SK-N-SH (cell line): ENCODE data around the gene RFLNA. TPM values are rescaled to one million over a fixed set of nuclear protein-coding genes. Genes with fewer than 3 reads are reported as not detected.

ENCODE experiments used
- CTCF ChIA-PET: fragments of 300-600, 350-600 bp; formaldehyde crosslinking; extraction: SDS; loops from one replicate; lab custom pipeline; 2021; lab: Yijun Ruan, JAX
- POLR2A ChIA-PET: fragments of 350-600 bp; sonication (Branson Sonifier 250); formaldehyde crosslinking; extraction: SDS; loops from one replicate; lab custom pipeline; 2020; ENCODE audit warnings: antibody characterized with exemption, inconsistent platforms; lab: Yijun Ruan, JAX
- DNase-seq: peaks from one replicate; pipeline ENCODE4 v3.0.0; 2012
- H2AFZ ChIP-seq: fragments of 200-600 bp; sonication (generic); 2 replicates; pipeline ENCODE4 v1.8.1; 2016; ENCODE audit warnings: antibody characterized with exemption, mild to moderate bottlenecking, low read depth
- H3F3A ChIP-seq: fragments of 200-600 bp; sonication (generic); replicated peaks from 2 replicates; pipeline ENCODE3; 2016; ENCODE audit warnings: antibody characterized with exemption, mild to moderate bottlenecking; ENCODE audit not compliant: insufficient read depth
- H3K27ac ChIP-seq, 2 experiments: fragments of 200-500 bp in 1 of 2; fragments of 200-600 bp in 1 of 2; sonication (Bioruptor generic) in 1 of 2; sonication (generic), shearing (Covaris generic) in 1 of 2; 2 replicates each; pipeline versions ENCODE4 v1.5.1 to v1.6.1; 2014 to 2016; ENCODE audit warnings: low read depth in 2 of 2, inconsistent platforms in 1 of 2, low read length in 1 of 2, mild to moderate bottlenecking in 1 of 2, mixed read lengths in 1 of 2
- H3K27me3 ChIP-seq: fragments of 200-600 bp; sonication (generic), shearing (Covaris generic); 2 replicates; pipeline ENCODE4 v1.6.1; 2016; ENCODE audit warnings: mixed run types; ENCODE audit not compliant: insufficient read depth
- H3K36me3 ChIP-seq, 2 experiments: fragments of 200-500 bp in 1 of 2; fragments of 200-600 bp in 1 of 2; sonication (Bioruptor generic) in 1 of 2; sonication (generic) in 1 of 2; replicated peaks in 1 of 2; 2 replicates each; pipeline versions ENCODE3 to v1.5.1; 2014 to 2016; ENCODE audit warnings: low read length in 1 of 2, mild to moderate bottlenecking in 1 of 2; ENCODE audit not compliant: insufficient read depth in 2 of 2, control insufficient read depth in 1 of 2
- H3K4me1 ChIP-seq, 2 experiments: fragments of 200-500 bp in 1 of 2; fragments of 200-600 bp in 1 of 2; sonication (Bioruptor generic) in 1 of 2; sonication (generic), shearing (Covaris generic) in 1 of 2; 2 replicates each; pipeline versions ENCODE4 v1.5.1 to v1.6.1; 2014 to 2016; ENCODE audit warnings: low read depth in 1 of 2, low read length in 1 of 2, mixed run types in 1 of 2; ENCODE audit not compliant: insufficient read depth in 2 of 2, control insufficient read depth in 1 of 2
- H3K4me2 ChIP-seq: fragments of 200-600 bp; sonication (generic), shearing (Covaris generic); 2 replicates; pipeline ENCODE4 v1.6.1; 2017; ENCODE audit warnings: mixed run types
- H3K4me3 ChIP-seq, 2 experiments: fragments of 200-500 bp in 1 of 2; fragments of 200-600 bp in 1 of 2; sonication (Bioruptor generic) in 1 of 2; sonication (generic), shearing (Covaris generic) in 1 of 2; 2 replicates each; pipeline versions ENCODE4 v1.5.1 to v1.8.1; 2014 to 2016; ENCODE audit warnings: low read depth in 2 of 2, inconsistent platforms in 1 of 2, low read length in 1 of 2, mild to moderate bottlenecking in 1 of 2, mixed read lengths in 1 of 2, moderate library complexity in 1 of 2
- H3K79me2 ChIP-seq: fragments of 200-600 bp; sonication (generic); 2 replicates; pipeline ENCODE4 v1.8.1; 2017; ENCODE audit warnings: mild to moderate bottlenecking; ENCODE audit not compliant: insufficient read depth
- H3K9ac ChIP-seq: fragments of 200-600 bp; sonication (generic); 2 replicates; pipeline ENCODE4 v1.6.1; 2017; ENCODE audit warnings: mixed run types
- H3K9me2 ChIP-seq: fragments of 200-600 bp; sonication (generic); 2 replicates; pipeline ENCODE4 v1.6.1; 2017; ENCODE audit warnings: mixed run types
- H3K9me3 ChIP-seq: fragments of 200-600 bp; sonication (generic); 2 replicates; pipeline ENCODE4 v1.6.1; 2017; ENCODE audit warnings: mixed run types, mild to moderate bottlenecking, moderate library complexity
- H4K20me1 ChIP-seq: fragments of 200-600 bp; sonication (generic); 2 replicates; pipeline ENCODE4 v1.6.1; 2017; ENCODE audit warnings: mild to moderate bottlenecking, mixed run types; ENCODE audit not compliant: insufficient read depth
- CTCF ChIP-seq: fragments of 200-600 bp; sonication (generic); IDR thresholded peaks from 2 replicates; pipeline ENCODE4 v1.6.1; 2017; ENCODE audit warnings: antibody characterized with exemption, mild to moderate bottlenecking, moderate library complexity
- ELF1 ChIP-seq: IDR thresholded peaks from 2 replicates; pipeline ENCODE4 v1.4.0; 2012
- EP300 ChIP-seq, 2 experiments: IDR thresholded peaks; 2 replicates each; pipeline versions ENCODE4 v1.4.0 to v1.6.1; 2012; ENCODE audit warnings: borderline replicate concordance in 1 of 2, low read depth in 1 of 2, low read length in 1 of 2
- FOSL2 ChIP-seq: IDR thresholded peaks from 2 replicates; pipeline ENCODE4 v1.4.0; 2012; ENCODE audit warnings: low read depth, mild to moderate bottlenecking, moderate library complexity, borderline replicate concordance
- FOXM1 ChIP-seq: IDR thresholded peaks from 2 replicates; pipeline ENCODE4 v1.4.0; 2012; ENCODE audit warnings: low read depth, mild to moderate bottlenecking
- IRF3 ChIP-seq: fragments of 150-350 bp; IDR thresholded peaks from 2 replicates; pipeline ENCODE4 v1.6.1; 2016; ENCODE audit warnings: mild to moderate bottlenecking, low read depth, low read length
- MAX ChIP-seq: IDR thresholded peaks from 2 replicates; pipeline ENCODE4 v1.4.0; 2012; ENCODE audit warnings: low read depth
- MEF2A ChIP-seq: IDR thresholded peaks from 2 replicates; pipeline ENCODE4 v1.4.0; 2012; ENCODE audit warnings: low read depth, borderline replicate concordance
- NRF1 ChIP-seq: IDR thresholded peaks from 2 replicates; pipeline ENCODE4 v1.6.1; 2012; ENCODE audit warnings: low read depth, mild to moderate bottlenecking, low read length
- PBX3 ChIP-seq: IDR thresholded peaks from 2 replicates; pipeline ENCODE4; 2012
- POLR2AphosphoS5 ChIP-seq: IDR thresholded peaks from 2 replicates; pipeline ENCODE4 v1.6.1; 2012; ENCODE audit warnings: low read depth, low read length
- RCOR1 ChIP-seq: fragments of 150-350 bp; IDR thresholded peaks from 2 replicates; pipeline ENCODE4 v1.6.1; 2017; ENCODE audit warnings: antibody characterized with exemption, low read length
- RFX5 ChIP-seq: IDR thresholded peaks from 2 replicates; pipeline ENCODE4 v1.6.1; 2012; ENCODE audit warnings: mild to moderate bottlenecking, improper control_type of control experiment, low read length
- RXRA ChIP-seq: IDR thresholded peaks from 2 replicates; pipeline ENCODE4 v1.4.0; 2012; ENCODE audit warnings: low read depth, mild to moderate bottlenecking, borderline replicate concordance
- SIN3A ChIP-seq: IDR thresholded peaks from 2 replicates; pipeline ENCODE4 v1.6.1; 2012; ENCODE audit warnings: low read depth, mild to moderate bottlenecking, low read length, moderate library complexity, borderline replicate concordance
- SMC3 ChIP-seq: IDR thresholded peaks from 2 replicates; pipeline ENCODE4 v1.6.1; 2012; ENCODE audit warnings: low read depth, low read length, improper control_type of control experiment
- TCF12 ChIP-seq: IDR thresholded peaks from 2 replicates; pipeline ENCODE4 v1.4.0; 2012
- USF1 ChIP-seq: IDR thresholded peaks from 2 replicates; pipeline ENCODE4 v1.4.0; 2012; ENCODE audit warnings: low read depth, borderline replicate concordance
- USF2 ChIP-seq: fragments of 150-350 bp; IDR thresholded peaks from 2 replicates; pipeline ENCODE4 v1.6.1; 2017; ENCODE audit warnings: antibody characterized with exemption, low read length, low read depth, borderline replicate concordance
- YY1 ChIP-seq: IDR thresholded peaks from 2 replicates; pipeline ENCODE4 v1.4.0; 2012; ENCODE audit warnings: low read depth, mild to moderate bottlenecking
- WGBS: methylation state at CpG from one replicate; pipeline ENCODE4 v1.1.6; 2017; ENCODE audit warnings: low lambda C conversion rate; 5-methylcytosine and 5-hydroxymethylcytosine counted together
- polyA plus RNA-seq, 3 experiments: library from polyadenylated mRNA; depleted of rRNA; stranded (reverse); fragments of >200 nt; gene quantifications; 2 replicates each; pipeline ENCODE4 v1.2.3, GENCODE V29; 2012

RFLNA gene
- polyA plus RNA-seq, 1 of the 3 experiments (the other 2 are of a cell fraction) = 0.10 TPM

GRCh38 chr12:124286414-124286813, 8.5 kb upstream of the RFLNA start:
- TF ChIP-seq USF1 = no peak
- TF ChIP-seq RCOR1 = peak; percentile 44; the same call in 1 of the 2 replicates
- TF ChIP-seq EP300 (IDR thresholded peaks at IDR 0.05; ENCODE audit: borderline replicate concordance in 1 of 2, low read depth in 1 of 2, low read length in 1 of 2) = peak in 1 of 2 experiments; percentile 38; a peak in 1 of 4 replicates
- TF ChIP-seq FOSL2 = no peak
- no peak for TF ChIP-seq FOXM1
- Histone ChIP-seq H2AFZ (no peak overlapping the region), H3K9ac (no peak overlapping the region), H3K4me1 (peaks cover 0 to 19% of the 10 kb centered on the region in 2 experiments; a peak in 2 of 4 replicates), H4K20me1 (no peaks in the 10 kb centered on the region), H3K36me3 (no peaks in the 10 kb centered on the region), H3K27me3 (peaks cover 6% of the 10 kb centered on the region; the same call in 1 of the 2 replicates), H3K4me2 (no peak overlapping the region), H3K79me2 (no peaks in the 10 kb centered on the region), H3K9me3 (no peaks in the 10 kb centered on the region), H3F3A (no peaks in the 10 kb centered on the region), H3K4me3 (no peak overlapping the region), H3K27ac (peak overlapping the region in 1 of 2 experiments; percentile 60; a peak in 2 of 4 replicates), H3K9me2 (no peaks in the 10 kb centered on the region)
- peak; percentile 82 for DNase-seq
- ChIA-PET POLR2A (no interaction called here), CTCF (interaction anchor here (1.6 kb wide), 1 partner anchor 233 kb away, joined by 4 read pairs; no protein-coding TSS in a partner anchor)
- WGBS = 27% methylated on average over 5 of the region's 8 CpGs

- Histone ChIP-seq H4K20me1 (no peaks in the 10 kb centered on the region), H3K9ac (no peak overlapping the region), H3K79me2 (no peaks in the 10 kb centered on the region), H3K4me1 (peaks cover 0 to 19% of the 10 kb centered on the region in 2 experiments; a peak in 2 of 4 replicates), H3F3A (no peaks in the 10 kb centered on the region), H3K4me2 (no peak overlapping the region), H3K36me3 (no peaks in the 10 kb centered on the region), H2AFZ (no peak overlapping the region), H3K27ac (peak overlapping the region in 1 of 2 experiments; percentile 60; a peak in 1 of 4 replicates), H3K4me3 (no peak overlapping the region), H3K27me3 (peaks cover 6% of the 10 kb centered on the region; the same call in 1 of the 2 replicates), H3K9me3 (no peaks in the 10 kb centered on the region), H3K9me2 (no peaks in the 10 kb centered on the region)
- POLR2A ChIA-PET = no interaction called here
- no peak for TF ChIP-seq YY1
- no peak for TF ChIP-seq USF2
- no peak for TF ChIP-seq PBX3
- TF ChIP-seq RXRA = no peak
- TF ChIP-seq MEF2A = no peak
- TF ChIP-seq ELF1 = no peak
- TF ChIP-seq NRF1 = no peak
- TF ChIP-seq MAX = no peak
- no peak for TF ChIP-seq RFX5
- no peak for TF ChIP-seq CTCF
- no peak for TF ChIP-seq FOSL2
- no peak for TF ChIP-seq POLR2AphosphoS5
- no peak for TF ChIP-seq IRF3
- no peak for TF ChIP-seq EP300 (IDR thresholded peaks at IDR 0.05; ENCODE audit: borderline replicate concordance in 1 of 2, low read depth in 1 of 2, low read length in 1 of 2)
- TF ChIP-seq TCF12 = no peak
- TF ChIP-seq SMC3 = no peak
- TF ChIP-seq SIN3A = no peak
- TF ChIP-seq FOXM1 = no peak
- WGBS = 47% methylated on average over 7 of the region's 7 CpGs
- CTCF ChIA-PET = interaction anchor here (1.1 to 1.6 kb wide), 2 partner anchors 10 to 233 kb away, joined by 3 to 4 read pairs; no protein-coding TSS in a partner anchor
- DNase-seq = no peak
These were observed 7.9 kb upstream of the RFLNA start for GRCh38 chr12:124286971-124287370.
